Nephron (organoid): ENCODE results near the gene AGAP1.

Source experiments
- H3K27ac Mint-ChIP-seq, 3 experiments: 2 replicates each; pipeline ENCODE4 v1.8.0; 2020; ENCODE audit warnings: mixed read lengths in 3 of 3, mild to moderate bottlenecking in 2 of 3, moderate library complexity in 1 of 3
- H3K27me3 Mint-ChIP-seq: 2 replicates; pipeline ENCODE4 v1.8.0; 2021; ENCODE audit warnings: low read depth, mild to moderate bottlenecking, moderate library complexity, mixed read lengths
- H3K36me3 Mint-ChIP-seq: 2 replicates; pipeline ENCODE4 v1.8.0; 2020; ENCODE audit warnings: low read depth, mixed read lengths
- H3K4me1 Mint-ChIP-seq: 2 replicates; pipeline ENCODE4 v1.8.0; 2020; ENCODE audit warnings: mixed read lengths
- H3K4me3 Mint-ChIP-seq, 3 experiments: 2 replicates each; pipeline ENCODE4 v1.8.0; 2020; ENCODE audit warnings: mild to moderate bottlenecking in 3 of 3, mixed read lengths in 3 of 3, moderate library complexity in 2 of 3
- H3K9me3 Mint-ChIP-seq: 2 replicates; pipeline ENCODE4 v1.8.0; 2020; ENCODE audit warnings: mixed read lengths
- TF ChIP-seq, protein P1 (sequence below), 3 experiments: fragments of 200-600 bp; sonication (generic); IDR thresholded peaks; one replicate each; pipeline ENCODE4 v1.5.0; 2021; ENCODE audit warnings: antibody characterized with exemption in 3 of 3; ENCODE audit not compliant: unreplicated experiment in 3 of 3

The AGAP1 gene

DNA sequence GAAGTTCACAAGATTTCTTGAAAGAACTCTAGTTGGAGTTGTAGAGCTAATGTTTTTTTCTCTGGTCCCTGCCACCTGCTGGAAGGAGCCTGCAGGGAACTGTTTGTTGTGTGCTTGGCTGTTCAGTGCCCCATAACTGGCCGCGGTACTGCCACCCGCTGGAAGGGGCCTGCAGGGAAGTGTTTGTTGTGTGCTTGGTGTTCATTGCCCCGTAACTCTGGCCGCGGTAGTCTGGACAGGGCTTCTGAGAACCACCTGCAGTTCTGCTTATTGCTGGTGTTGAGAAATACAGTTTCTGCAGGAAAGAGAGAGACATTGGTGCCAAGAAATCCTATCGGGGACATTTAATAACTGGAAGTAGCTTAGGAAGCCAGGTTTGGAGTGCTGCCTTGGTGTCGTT is 58.1 kb downstream of the AGAP1 start:
- Mint-ChIP-seq H3K27me3 (peaks cover 27% of the 10 kb centered on the region), H3K36me3 (no peaks in the 10 kb centered on the region), H3K27ac (peak overlapping the region in 1 of 3 experiments; percentile 13), H3K4me3 (no peak overlapping the region), H3K4me1 (peaks cover 10% of the 10 kb centered on the region), H3K9me3 (no peaks in the 10 kb centered on the region)
- TF ChIP-seq, protein P1, sequence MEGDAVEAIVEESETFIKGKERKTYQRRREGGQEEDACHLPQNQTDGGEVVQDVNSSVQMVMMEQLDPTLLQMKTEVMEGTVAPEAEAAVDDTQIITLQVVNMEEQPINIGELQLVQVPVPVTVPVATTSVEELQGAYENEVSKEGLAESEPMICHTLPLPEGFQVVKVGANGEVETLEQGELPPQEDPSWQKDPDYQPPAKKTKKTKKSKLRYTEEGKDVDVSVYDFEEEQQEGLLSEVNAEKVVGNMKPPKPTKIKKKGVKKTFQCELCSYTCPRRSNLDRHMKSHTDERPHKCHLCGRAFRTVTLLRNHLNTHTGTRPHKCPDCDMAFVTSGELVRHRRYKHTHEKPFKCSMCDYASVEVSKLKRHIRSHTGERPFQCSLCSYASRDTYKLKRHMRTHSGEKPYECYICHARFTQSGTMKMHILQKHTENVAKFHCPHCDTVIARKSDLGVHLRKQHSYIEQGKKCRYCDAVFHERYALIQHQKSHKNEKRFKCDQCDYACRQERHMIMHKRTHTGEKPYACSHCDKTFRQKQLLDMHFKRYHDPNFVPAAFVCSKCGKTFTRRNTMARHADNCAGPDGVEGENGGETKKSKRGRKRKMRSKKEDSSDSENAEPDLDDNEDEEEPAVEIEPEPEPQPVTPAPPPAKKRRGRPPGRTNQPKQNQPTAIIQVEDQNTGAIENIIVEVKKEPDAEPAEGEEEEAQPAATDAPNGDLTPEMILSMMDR (IDR thresholded peaks at IDR 0.05; ENCODE audit: unreplicated experiment in 3 of 3): peak; percentile 49 to 60 (median 54)

DNA sequence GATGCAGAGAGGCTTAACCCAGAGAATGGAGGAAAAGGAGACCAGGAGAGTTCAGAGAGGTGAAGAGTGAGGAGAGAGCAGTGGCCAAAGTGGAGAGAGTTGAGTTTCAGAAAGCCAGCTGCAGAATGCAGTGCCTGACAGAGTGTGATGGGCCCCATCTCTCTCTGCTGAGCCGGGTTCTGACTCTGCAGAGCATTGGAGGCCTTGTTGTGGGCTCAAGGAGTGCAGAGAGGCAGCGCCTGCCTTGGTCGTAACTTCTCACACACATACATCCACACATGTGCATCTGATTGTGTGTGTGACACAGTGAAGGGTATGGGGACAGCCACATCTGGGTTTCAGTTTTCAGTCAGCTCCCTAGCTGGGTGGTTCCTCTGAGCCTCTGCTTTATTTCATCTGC is 58.8 kb downstream of the AGAP1 start:
- Mint-ChIP-seq H3K4me1 (peaks cover 10% of the 10 kb centered on the region), H3K9me3 (no peaks in the 10 kb centered on the region), H3K27me3 (peaks cover 27% of the 10 kb centered on the region), H3K36me3 (no peaks in the 10 kb centered on the region), H3K27ac (no peak overlapping the region), H3K4me3 (no peak overlapping the region)
- TF ChIP-seq, protein P1 (IDR thresholded peaks at IDR 0.05; ENCODE audit: unreplicated experiment in 3 of 3): no peak

DNA sequence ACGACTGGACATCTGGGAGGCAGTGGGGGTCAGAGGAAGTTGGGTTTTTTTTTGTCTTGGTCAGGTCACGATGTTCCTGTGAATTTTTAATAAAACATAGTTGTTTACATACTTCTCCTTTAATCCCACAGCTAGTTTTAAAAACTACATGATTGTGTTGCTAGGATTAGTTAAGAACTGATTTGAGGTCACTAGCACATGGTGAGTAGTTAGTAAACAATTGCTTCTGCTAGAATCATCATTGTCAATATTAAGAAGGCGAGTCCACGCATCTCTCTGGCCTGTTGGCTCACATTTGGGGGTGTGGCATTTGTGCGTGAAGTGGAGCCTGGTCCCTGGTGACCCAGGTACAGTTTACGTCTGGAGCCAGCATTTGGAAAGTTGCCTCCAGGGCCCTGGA is 59.4 kb downstream of the AGAP1 start:
- TF ChIP-seq, protein P1 (IDR thresholded peaks at IDR 0.05; ENCODE audit: unreplicated experiment in 3 of 3): no peak
- Mint-ChIP-seq H3K9me3 (no peaks in the 10 kb centered on the region), H3K27me3 (peaks cover 27% of the 10 kb centered on the region), H3K27ac (no peak overlapping the region), H3K4me1 (peaks cover 10% of the 10 kb centered on the region), H3K36me3 (no peaks in the 10 kb centered on the region), H3K4me3 (no peak overlapping the region)

DNA sequence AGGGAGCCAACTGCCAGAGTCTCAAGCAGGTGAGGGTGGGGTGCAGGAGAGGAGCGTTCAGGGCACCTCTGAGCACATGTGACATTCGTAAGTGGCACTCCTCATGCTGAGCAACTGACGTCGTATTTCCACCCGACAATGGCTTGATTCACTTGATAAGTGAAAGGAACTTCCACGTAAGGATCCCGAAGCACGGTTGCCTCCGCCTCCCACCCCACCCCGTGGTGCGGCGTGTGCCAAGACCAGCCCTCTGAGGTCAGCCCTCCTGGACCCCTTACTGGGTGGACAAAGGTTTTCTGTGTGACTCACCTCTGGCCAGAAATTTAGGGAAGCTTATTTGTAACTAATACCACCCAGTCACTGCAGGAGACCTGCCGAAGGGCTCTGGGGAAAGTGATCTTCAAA is 59.9 kb downstream of the AGAP1 start:
- Mint-ChIP-seq H3K27ac (no peak overlapping the region), H3K27me3 (peaks cover 27% of the 10 kb centered on the region), H3K4me3 (no peak overlapping the region), H3K9me3 (no peaks in the 10 kb centered on the region), H3K36me3 (no peaks in the 10 kb centered on the region), H3K4me1 (peaks cover 10% of the 10 kb centered on the region)
- TF ChIP-seq, protein P1 (IDR thresholded peaks at IDR 0.05; ENCODE audit: unreplicated experiment in 3 of 3): no peak

DNA sequence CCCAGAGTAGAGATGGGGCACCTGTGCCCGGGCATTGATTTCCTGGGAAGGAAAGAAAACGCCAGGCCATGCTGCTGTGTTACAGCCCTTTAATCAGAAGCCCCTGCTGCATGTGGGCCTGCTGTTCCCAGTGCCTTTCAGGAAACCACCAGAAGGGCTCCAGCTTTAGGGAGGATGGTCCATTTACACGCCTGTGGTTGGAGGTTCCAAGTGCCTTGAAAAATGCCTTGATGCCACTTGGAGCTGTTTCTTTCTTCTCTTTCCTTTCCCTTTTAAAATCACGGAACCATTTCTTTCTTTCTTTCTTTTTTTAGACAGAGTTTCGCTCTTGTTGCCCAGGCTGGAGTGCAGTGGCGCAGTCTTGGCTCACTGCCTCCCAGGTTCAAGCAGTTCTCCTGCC is 60.5 kb downstream of the AGAP1 start:
- peaks cover 10% of the 10 kb centered on the region for H3K4me1 Mint-ChIP-seq
- no peak overlapping the region for H3K4me3 Mint-ChIP-seq
- TF ChIP-seq, protein P1 (IDR thresholded peaks at IDR 0.05; ENCODE audit: unreplicated experiment in 3 of 3): no peak
- no peaks in the 10 kb centered on the region for H3K36me3 Mint-ChIP-seq
- no peaks in the 10 kb centered on the region for H3K9me3 Mint-ChIP-seq
- H3K27ac Mint-ChIP-seq: no peak overlapping the region
- peaks cover 27% of the 10 kb centered on the region for H3K27me3 Mint-ChIP-seq

DNA sequence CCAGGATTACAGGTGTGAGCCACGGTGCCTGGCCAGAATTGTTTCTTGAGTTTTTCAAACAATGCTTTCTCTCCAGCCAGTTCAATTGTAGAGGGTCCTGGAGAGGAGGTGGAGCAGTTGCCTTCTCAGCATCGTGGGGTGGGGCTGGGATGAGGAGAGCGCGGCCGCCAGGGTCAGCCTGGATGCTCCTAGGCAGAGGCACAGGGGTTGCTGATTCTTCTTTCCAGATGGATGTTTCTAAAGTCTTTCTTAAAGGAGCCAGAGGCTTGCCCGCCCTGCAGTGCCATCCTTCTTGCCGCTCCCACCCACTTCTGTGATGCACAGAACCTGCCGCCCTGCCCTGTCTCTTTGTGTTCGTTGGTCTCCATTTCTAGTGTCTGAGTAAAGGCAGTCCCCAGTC is 61.1 kb downstream of the AGAP1 start:
- no peaks in the 10 kb centered on the region for H3K9me3 Mint-ChIP-seq
- no peak overlapping the region for H3K4me3 Mint-ChIP-seq
- H3K4me1 Mint-ChIP-seq: peaks cover 10% of the 10 kb centered on the region
- H3K27me3 Mint-ChIP-seq: peaks cover 22% of the 10 kb centered on the region
- no peaks in the 10 kb centered on the region for H3K36me3 Mint-ChIP-seq
- no peak overlapping the region for H3K27ac Mint-ChIP-seq
- TF ChIP-seq, protein P1 (IDR thresholded peaks at IDR 0.05; ENCODE audit: unreplicated experiment in 3 of 3): no peak
